Naive thymus-derived CD4-positive, alpha-beta T cell (primary cell): ENCODE data around the gene ANKRD13B. TPM values are rescaled to one million over a fixed set of nuclear protein-coding genes. Genes with fewer than 3 reads are reported as not detected.
A peak's percentile ranks its signal among the peaks of the same experiment; 100 is the strongest.

Experiments used
- ATAC-seq: fragments of 150-1000 bp; cut with Tn5 transposase; 2 replicates; pipeline ENCODE4 v1.10.0; 2021; ENCODE audit warnings: mild to moderate bottlenecking, moderate library complexity
- CTCF ChIA-PET: fragments of 350-600 bp; sonication (Branson Sonifier 250); formaldehyde crosslinking; loops from one replicate; lab custom pipeline; 2021; ENCODE audit warnings: antibody characterized with exemption; lab: Charles Lee
- POLR2A ChIA-PET: fragments of 350-600 bp; sonication (Branson Sonifier 250); formaldehyde crosslinking; loops from one replicate; lab custom pipeline; 2021; ENCODE audit warnings: antibody characterized with exemption, inconsistent platforms; lab: Charles Lee
- DNase-seq, 9 donors: peaks; one replicate each; pipeline versions ENCODE4 v3.0.0 to v3.0.0-alpha.2; 2020 to 2022; ENCODE audit warnings: mixed read lengths in 1 of 9
- H3K27ac ChIP-seq: one replicate; pipeline ENCODE4 v1.7.0; 2013; ENCODE audit warnings: mild to moderate bottlenecking, low read depth, low read length, moderate library complexity
- H3K27me3 ChIP-seq, 2 donors: one replicate each; pipeline ENCODE4 v1.7.0; 2013; ENCODE audit warnings: low read length in 2 of 2, mild to moderate bottlenecking in 2 of 2, moderate library complexity in 2 of 2; ENCODE audit not compliant: control insufficient read depth in 2 of 2, insufficient read depth in 2 of 2
- H3K36me3 ChIP-seq, 3 experiments: 1 replicate in 2 of 3; 2 replicates in 1 of 3; pipeline ENCODE4 v1.7.0; 2013; ENCODE audit warnings: low read length in 3 of 3, mild to moderate bottlenecking in 3 of 3, moderate library complexity in 1 of 3; ENCODE audit not compliant: insufficient read depth in 3 of 3, control insufficient read depth in 2 of 3
- H3K4me1 ChIP-seq, 2 donors: one replicate each; pipeline ENCODE4 v1.7.0; 2013; ENCODE audit warnings: low read length in 2 of 2, mild to moderate bottlenecking in 2 of 2, moderate library complexity in 1 of 2; ENCODE audit not compliant: control insufficient read depth in 2 of 2, insufficient read depth in 2 of 2
- H3K4me3 ChIP-seq: 2 replicates; pipeline ENCODE4 v1.7.0; 2013; ENCODE audit warnings: mild to moderate bottlenecking, low read length
- H3K9me3 ChIP-seq, 3 experiments: 1 replicate in 2 of 3; 2 replicates in 1 of 3; pipeline ENCODE4 v1.7.0; 2013; ENCODE audit warnings: low read length in 3 of 3; ENCODE audit not compliant: control insufficient read depth in 2 of 3
- H3K27ac Mint-ChIP-seq, 9 donors: one replicate each; pipeline ENCODE4 v1.8.0; 2020 to 2022; ENCODE audit warnings: mixed read lengths in 9 of 9, mild to moderate bottlenecking in 8 of 9, moderate library complexity in 5 of 9, inconsistent platforms in 2 of 9
- H3K27me3 Mint-ChIP-seq, 5 donors: one replicate each; pipeline ENCODE4 v1.8.0; 2021 to 2022; ENCODE audit warnings: mixed read lengths in 5 of 5, mild to moderate bottlenecking in 1 of 5
- H3K36me3 Mint-ChIP-seq, 5 donors: one replicate each; pipeline ENCODE4 v1.8.0; 2020 to 2022; ENCODE audit warnings: mixed read lengths in 5 of 5, mild to moderate bottlenecking in 3 of 5, inconsistent platforms in 1 of 5
- H3K4me1 Mint-ChIP-seq, 7 donors: one replicate each; pipeline ENCODE4 v1.8.0; 2020 to 2022; ENCODE audit warnings: mixed read lengths in 7 of 7, mild to moderate bottlenecking in 3 of 7, inconsistent platforms in 1 of 7
- H3K4me3 Mint-ChIP-seq, 10 donors: one replicate each; pipeline ENCODE4 v1.8.0; 2020 to 2022; ENCODE audit warnings: mild to moderate bottlenecking in 10 of 10, mixed read lengths in 10 of 10, moderate library complexity in 6 of 10, inconsistent platforms in 2 of 10
- H3K9me3 Mint-ChIP-seq, 11 donors: one replicate each; pipeline ENCODE4 v1.8.0; 2020 to 2022; ENCODE audit warnings: mixed read lengths in 11 of 11, mild to moderate bottlenecking in 4 of 11, inconsistent platforms in 1 of 11, moderate library complexity in 1 of 11
- intact Hi-C, 2 donors: fragments of 100-400 bp; cut with micrococcal nuclease; formaldehyde crosslinking; loops; one replicate each; pipeline ENCODE4 v1.15.1; 2023
- polyA plus RNA-seq, 2 donors: library from polyadenylated mRNA; unstranded; fragments of 300-500 nt; fragmentation: Illumina TruSeq; gene quantifications; one replicate each; pipeline ENCODE4 v1.2.3, GENCODE V29; 2021
- total RNA-seq, 6 experiments: library from RNA in 5 of 6; stranded (reverse) in 5 of 6; gene quantifications; 1 replicate in 5 of 6; 2 replicates in 1 of 6; pipeline ENCODE4 v1.2.3 and lab custom pipeline; 2021 to 2026

ANKRD13B gene
- total and polyA plus RNA-seq, 7 experiments from 2014 or later: 0.51 to 9.8 (median 1.2) TPM; not detected in 1

- H3K36me3 ChIP-seq: no peaks in the 10 kb centered on the region
- peaks cover 0 to 23% (median 17%) of the 10 kb centered on the region in 7 donors for H3K4me1 Mint-ChIP-seq
- H3K36me3 Mint-ChIP-seq: no peaks in the 10 kb centered on the region
- ATAC-seq: no peak
- H3K4me1 ChIP-seq: peaks cover 20% of the 10 kb centered on the region in 2 donors
- no peaks in the 10 kb centered on the region for H3K9me3 Mint-ChIP-seq
- intact Hi-C loops: loop anchor here in 1 of 2 donors (2.0 kb wide), 1 partner anchor 15 kb away; no protein-coding TSS in a partner anchor
- no peak overlapping the region for H3K4me3 Mint-ChIP-seq
- H3K27me3 ChIP-seq: no peaks in the 10 kb centered on the region
- H3K9me3 ChIP-seq: no peaks in the 10 kb centered on the region
- no peak for DNase-seq
- peaks cover 0 to 2% (median 0%) of the 10 kb centered on the region in 5 donors for H3K27me3 Mint-ChIP-seq
- CTCF ChIA-PET: interaction anchor here (0.7 to 3.9 kb wide), 2 partner anchors 17 to 21 kb away, joined by 3 to 14 read pairs; no protein-coding TSS in a partner anchor
- no peak overlapping the region for H3K27ac Mint-ChIP-seq
- H3K27ac ChIP-seq: no peak overlapping the region
- H3K4me3 ChIP-seq: no peak overlapping the region
- POLR2A ChIA-PET: interaction anchor here (0.7 to 1.0 kb wide), 3 partner anchors 11 to 78 kb away, joined by 3 read pairs; no protein-coding TSS in a partner anchor
These were observed 3.2 kb downstream of the ANKRD13B start for GRCh38 chr17:29595943-29596774.

GRCh38 chr17:29596811-29597210, 3.9 kb downstream of the ANKRD13B start:
- ATAC-seq (no peak), DNase-seq (no peak)
- Histone ChIP-seq H3K36me3 (no peaks in the 10 kb centered on the region), H3K9me3 (no peaks in the 10 kb centered on the region), H3K4me1 (peaks cover 13% of the 10 kb centered on the region in 2 donors), H3K27ac (no peak overlapping the region), H3K27me3 (no peaks in the 10 kb centered on the region), H3K4me3 (no peak overlapping the region)
- CTCF ChIA-PET: interaction anchor here (3.9 kb wide), 1 partner anchor 20 kb away, joined by 14 read pairs; no protein-coding TSS in a partner anchor
- Mint-ChIP-seq H3K9me3 (no peaks in the 10 kb centered on the region), H3K4me3 (peak overlapping the region in 1 of 10 donors; percentile 58), H3K27me3 (peaks cover 0 to 2% (median 0%) of the 10 kb centered on the region in 5 donors), H3K36me3 (no peaks in the 10 kb centered on the region), H3K4me1 (peaks cover 0 to 16% (median 11%) of the 10 kb centered on the region in 7 donors), H3K27ac (no peak overlapping the region)
- POLR2A ChIA-PET: interaction anchor here (1.0 kb wide), 1 partner anchor 18 kb away, joined by 3 read pairs; no protein-coding TSS in a partner anchor
- intact Hi-C loops: no loop called here

- ChIA-PET POLR2A (interaction anchor here (1.0 kb wide), 1 partner anchor 19 kb away, joined by 3 read pairs; no protein-coding TSS in a partner anchor), CTCF (interaction anchor here (1.0 to 3.9 kb wide), 2 partner anchors 16 to 19 kb away, joined by 3 to 14 read pairs; no protein-coding TSS in a partner anchor)
- Mint-ChIP-seq H3K4me1 (peaks cover 0 to 9% (median 3%) of the 10 kb centered on the region in 7 donors), H3K27me3 (peaks cover 0 to 2% (median 0%) of the 10 kb centered on the region in 5 donors), H3K27ac (no peak overlapping the region), H3K4me3 (no peak overlapping the region), H3K9me3 (no peaks in the 10 kb centered on the region), H3K36me3 (no peaks in the 10 kb centered on the region)
- no peak for DNase-seq
- Histone ChIP-seq H3K27ac (no peak overlapping the region), H3K27me3 (no peaks in the 10 kb centered on the region), H3K36me3 (no peaks in the 10 kb centered on the region), H3K4me3 (no peak overlapping the region), H3K9me3 (no peaks in the 10 kb centered on the region), H3K4me1 (peaks cover 7 to 8% of the 10 kb centered on the region in 2 donors)
- intact Hi-C loops: no loop called here
- no peak for ATAC-seq
These were observed 4.6 kb downstream of the ANKRD13B start for GRCh38 chr17:29597361-29598172.

DNA sequence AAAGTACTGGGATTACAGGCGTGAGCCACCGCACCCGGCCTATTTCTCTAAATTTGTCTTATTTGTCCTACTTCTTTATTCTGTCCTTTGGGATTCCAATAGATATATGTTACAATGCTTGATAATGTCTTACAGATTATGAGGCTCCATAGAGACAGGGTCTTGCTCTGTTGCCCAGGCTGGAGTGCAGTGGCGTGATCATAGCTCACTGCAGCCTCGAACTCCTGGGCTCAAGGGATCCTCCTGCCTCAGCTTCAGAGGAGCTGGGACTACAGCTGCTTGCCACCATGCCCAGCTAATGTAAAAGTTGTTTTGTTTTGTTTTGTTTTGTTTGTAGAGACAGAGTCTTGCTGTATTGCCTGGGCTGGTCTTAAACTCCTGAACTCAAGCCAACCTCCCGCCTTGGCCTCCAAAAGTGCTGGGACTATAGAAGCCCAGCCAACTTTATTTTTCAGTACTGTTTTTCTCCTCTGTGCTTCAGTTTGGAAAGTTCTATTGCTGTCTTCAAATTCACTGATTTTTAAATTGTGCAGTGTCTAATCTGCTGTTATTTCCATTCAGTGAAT, 10.3 kb downstream of the ANKRD13B start:
- H3K27ac Mint-ChIP-seq: no peak overlapping the region
- POLR2A ChIA-PET: interaction anchor here (0.8 kb wide), 1 partner anchor 12 kb away, joined by 4 read pairs; no protein-coding TSS in a partner anchor

GRCh38 chr17:29607557-29608195, 14.7 kb downstream of the ANKRD13B start:
- no peaks in the 10 kb centered on the region for H3K36me3 ChIP-seq
- no peaks in the 10 kb centered on the region for H3K9me3 Mint-ChIP-seq
- no peak overlapping the region for H3K4me3 Mint-ChIP-seq
- no peaks in the 10 kb centered on the region for H3K4me1 ChIP-seq
- no peaks in the 10 kb centered on the region for H3K27me3 Mint-ChIP-seq
- no peaks in the 10 kb centered on the region for H3K27me3 ChIP-seq
- H3K27ac ChIP-seq: no peak overlapping the region
- H3K4me1 Mint-ChIP-seq: peaks cover 0 to 4% (median 0%) of the 10 kb centered on the region in 7 donors
- POLR2A ChIA-PET: interaction anchor here (0.9 kb wide), 1 partner anchor 12 kb away, joined by 3 read pairs; no protein-coding TSS in a partner anchor
- DNase-seq (no peak), ATAC-seq (no peak)
- no peak overlapping the region for H3K4me3 ChIP-seq
- CTCF ChIA-PET: interaction anchor here (1.1 kb wide), 1 partner anchor 22 kb away, joined by 3 read pairs; no protein-coding TSS in a partner anchor
- no peaks in the 10 kb centered on the region for H3K36me3 Mint-ChIP-seq
- H3K27ac Mint-ChIP-seq: peak overlapping the region in 1 of 9 donors; percentile 34
- intact Hi-C loops: no loop called here
- H3K9me3 ChIP-seq: no peaks in the 10 kb centered on the region

More for the DNA sequence above, 10.3 kb downstream of the ANKRD13B start:
- Mint-ChIP-seq H3K36me3 (no peaks in the 10 kb centered on the region), H3K4me3 (no peak overlapping the region), H3K27me3 (peaks cover 0 to 2% (median 0%) of the 10 kb centered on the region in 5 donors), H3K9me3 (no peaks in the 10 kb centered on the region), H3K4me1 (peaks cover 0 to 4% (median 0%) of the 10 kb centered on the region in 7 donors)
- DNase-seq (no peak), ATAC-seq (no peak)
- H3K9me3 ChIP-seq: no peaks in the 10 kb centered on the region
- H3K36me3 ChIP-seq: no peaks in the 10 kb centered on the region
- H3K4me1 ChIP-seq: no peaks in the 10 kb centered on the region
- CTCF ChIA-PET: interaction anchor here (0.6 kb wide), 1 partner anchor 175 kb away, joined by 3 read pairs; no protein-coding TSS in a partner anchor
- intact Hi-C loops: no loop called here
- no peak overlapping the region for H3K4me3 ChIP-seq
- no peak overlapping the region for H3K27ac ChIP-seq
- no peaks in the 10 kb centered on the region for H3K27me3 ChIP-seq
